NCI-H345 treated with DMSO at 0.1 percent for 48 hours (cell line): Measurements from ENCODE around the gene PARD3B.

ENCODE experiments used
- DNase-seq: peaks from one replicate; lab custom pipeline; 2025; ENCODE audit not compliant: unreplicated experiment; lab: John Stamatoyannopoulos, UW

PARD3B gene

GRCh38 chr2:205629091-205629776 lies 1084.0 kb downstream of the PARD3B start:
- no peak for DNase-seq

GRCh38 chr2:205633994-205634393 lies 1088.7 kb downstream of the PARD3B start:
- DNase-seq, result no peak

- no peak for DNase-seq
Measured at GRCh38 chr2:205636549-205637319, 1091.5 kb downstream of the PARD3B start.

- DNase-seq, result no peak
Measured at GRCh38 chr2:205637320-205637602, 1092.0 kb downstream of the PARD3B start.

GRCh38 chr2:205637779-205638503 lies 1092.7 kb downstream of the PARD3B start:
- no peak for DNase-seq

GRCh38 chr2:205640716-205641115 lies 1095.4 kb downstream of the PARD3B start:
- no peak for DNase-seq

- no peak for DNase-seq
Measured at GRCh38 chr2:205642599-205643356, 1097.5 kb downstream of the PARD3B start.

GRCh38 chr2:205643391-205643885 lies 1098.2 kb downstream of the PARD3B start:
- no peak for DNase-seq

- no peak for DNase-seq
Measured at GRCh38 chr2:205644018-205644417, 1098.7 kb downstream of the PARD3B start.

- no peak for DNase-seq
Measured at GRCh38 chr2:205646680-205647079, 1101.4 kb downstream of the PARD3B start.

- DNase-seq, result no peak
Measured at GRCh38 chr2:205650450-205650849, 1105.2 kb downstream of the PARD3B start.

GRCh38 chr2:205650931-205651330 lies 1105.7 kb downstream of the PARD3B start:
- no peak for DNase-seq

GRCh38 chr2:205651719-205652118 lies 1106.4 kb downstream of the PARD3B start:
- no peak for DNase-seq

GRCh38 chr2:205654878-205655605 lies 1109.8 kb downstream of the PARD3B start:
- no peak for DNase-seq

GRCh38 chr2:205655779-205656456 lies 1110.6 kb downstream of the PARD3B start:
- DNase-seq, result no peak

- no peak for DNase-seq
Measured at GRCh38 chr2:205656461-205656860, 1111.2 kb downstream of the PARD3B start.

- no peak for DNase-seq
Measured at GRCh38 chr2:205656941-205657340, 1111.7 kb downstream of the PARD3B start.

GRCh38 chr2:205657579-205657978 lies 1112.3 kb downstream of the PARD3B start:
- DNase-seq, result no peak

GRCh38 chr2:205658068-205658467 lies 1112.8 kb downstream of the PARD3B start:
- no peak for DNase-seq

- DNase-seq, result no peak
Measured at GRCh38 chr2:205658572-205658971, 1113.3 kb downstream of the PARD3B start.
